Panc1 (cell line): ENCODE measurements around the gene HTRA3. TPM values are rescaled to one million over a fixed set of nuclear protein-coding genes. Genes with fewer than 3 reads are reported as not detected.

Experiments used
- ATAC-seq: fragments of 200-7000 bp; cut with Tn5 transposase; 2 replicates; pipeline ENCODE4 v1.9.1; 2020; ENCODE audit warnings: mild to moderate bottlenecking, moderate library complexity
- BruUV-seq: library from RNA; stranded (reverse); fragments of 400-500 nt; replicated peaks from 2 replicates; lab custom pipeline; 2021; lab: Mats Ljungman, UMichigan
- CTCF ChIA-PET: fragments of 300-600 bp; sonication (Branson Sonifier 250); formaldehyde crosslinking; loops from one replicate; lab custom pipeline; 2022; ENCODE audit warnings: antibody characterized with exemption; lab: Charles Lee
- POLR2A ChIA-PET: fragments of 300-600 bp; sonication (Branson Sonifier 250); formaldehyde crosslinking; loops from one replicate; lab custom pipeline; 2022; ENCODE audit warnings: antibody characterized with exemption; lab: Charles Lee
- DNase-seq: peaks from one replicate; pipeline ENCODE4 v3.0.0-alpha.2; 2010; ENCODE audit warnings: low read depth, low spot score
- H3K27ac ChIP-seq: 2 replicates; pipeline ENCODE4 v1.5.1; 2011; ENCODE audit warnings: mild to moderate bottlenecking, low read length, inconsistent platforms
- H3K27me3 ChIP-seq: fragments of 200-500 bp; sonication (Bioruptor generic); 2 replicates; pipeline ENCODE4 v1.6.0; 2014; ENCODE audit warnings: low read length, inconsistent platforms; ENCODE audit not compliant: control insufficient read depth, insufficient read depth
- H3K36me3 ChIP-seq: fragments of 200-500 bp; sonication (Bioruptor generic); 2 replicates; pipeline ENCODE4 v1.5.1; 2014; ENCODE audit warnings: inconsistent platforms, mild to moderate bottlenecking, low read length, moderate library complexity; ENCODE audit not compliant: control insufficient read depth, insufficient read depth
- H3K4me1 ChIP-seq: 2 replicates; pipeline ENCODE4 v1.5.1; 2011; ENCODE audit warnings: inconsistent platforms, mild to moderate bottlenecking, low read length, moderate library complexity; ENCODE audit not compliant: control insufficient read depth, insufficient read depth
- H3K4me3 ChIP-seq, 2 experiments: 2 replicates each; pipeline ENCODE4 v1.5.1; 2011 to 2012; ENCODE audit warnings: low read depth in 2 of 2, low read length in 2 of 2, mild to moderate bottlenecking in 2 of 2, inconsistent platforms in 1 of 2, moderate library complexity in 1 of 2
- H3K9me3 ChIP-seq: fragments of 200-500 bp; sonication (Bioruptor generic); 2 replicates; pipeline ENCODE4 v1.5.1; 2014; ENCODE audit warnings: low read depth, mild to moderate bottlenecking, inconsistent platforms, low read length, moderate library complexity; ENCODE audit not compliant: control insufficient read depth, insufficient read depth
- CTCF ChIP-seq: fragments of 450-650 bp; IDR thresholded peaks from 2 replicates; pipeline ENCODE4 v1.5.1; 2017; ENCODE audit warnings: mild to moderate bottlenecking
- POLR2AphosphoS5 ChIP-seq: IDR thresholded peaks from 2 replicates; pipeline ENCODE4 v1.6.1; 2012; ENCODE audit warnings: mild to moderate bottlenecking, low read depth, low read length, moderate library complexity
- REST ChIP-seq, 2 experiments: IDR thresholded peaks; 2 replicates each; pipeline ENCODE4 v1.6.1; 2011 to 2012; ENCODE audit warnings: low read depth in 2 of 2, control low read depth in 1 of 2, low read length in 1 of 2, mild to moderate bottlenecking in 1 of 2, moderate library complexity in 1 of 2; ENCODE audit not compliant: insufficient read depth in 1 of 2
- SIN3A ChIP-seq: IDR thresholded peaks from 2 replicates; pipeline ENCODE4 v1.6.1; 2012; ENCODE audit warnings: low read depth, mild to moderate bottlenecking, low read length, moderate library complexity, borderline replicate concordance; ENCODE audit not compliant: insufficient read depth
- TCF7L2 ChIP-seq: IDR thresholded peaks from 2 replicates; pipeline ENCODE4 v1.6.1; 2011; ENCODE audit warnings: mild to moderate bottlenecking, low read depth, low read length, inconsistent platforms
- in situ Hi-C: cut with HindIII; loops from 2 replicates; pipeline ENCODE4 v1.10.0; 2016; ENCODE audit warnings: low sequenced_read_pairs, low pct_unique_long_range_greater_than_20kb
- intact Hi-C: fragments of 100-400 bp; cut with micrococcal nuclease; formaldehyde crosslinking; loops from one replicate; pipeline ENCODE4 v1.10.0; 2022; ENCODE audit not compliant: unreplicated experiment
- total RNA-seq: library from RNA; stranded (reverse); gene quantifications from one replicate; pipeline ENCODE4 v1.2.1, GENCODE V29; 2021; ENCODE audit not compliant: unreplicated experiment

The HTRA3 gene
- total RNA-seq, 1 experiment from 2014 or later = 0.98 TPM

GRCh38 chr4:8239226-8239625 is 30.3 kb upstream of the HTRA3 start:
- CTCF ChIA-PET = no interaction called here
- no peaks in the 10 kb centered on the region for H3K36me3 ChIP-seq

GRCh38 chr4:8239661-8240060 is 29.9 kb upstream of the HTRA3 start:
- ChIA-PET CTCF (no interaction called here), POLR2A (no interaction called here)

More at GRCh38 chr4:8239226-8239625, 30.3 kb upstream of the HTRA3 start:
- no peaks in the 10 kb centered on the region for H3K9me3 ChIP-seq
- no peaks in the 10 kb centered on the region for H3K27me3 ChIP-seq
- in situ Hi-C loops = no loop called here
- no peak overlapping the region for H3K27ac ChIP-seq
- POLR2A ChIA-PET = no interaction called here
- no peak for TF ChIP-seq CTCF
- no peak for DNase-seq
- ATAC-seq = no peak
- BruUV-seq = no TSS peak
- intact Hi-C loops = no loop called here
- H3K4me3 ChIP-seq = no peak overlapping the region
- no peaks in the 10 kb centered on the region; the same call in 1 of the 2 replicates for H3K4me1 ChIP-seq

More at GRCh38 chr4:8239661-8240060, 29.9 kb upstream of the HTRA3 start:
- H3K4me1 ChIP-seq = no peaks in the 10 kb centered on the region; the same call in 1 of the 2 replicates
- no peaks in the 10 kb centered on the region for H3K9me3 ChIP-seq
- BruUV-seq = no TSS peak
- no peak for TF ChIP-seq POLR2AphosphoS5
- no peak for TF ChIP-seq REST (IDR thresholded peaks at IDR 0.05; ENCODE audit: insufficient read depth in 1 of 2, low read depth in 2 of 2, low read length in 1 of 2)
- TF ChIP-seq TCF7L2 = no peak
- no peak for TF ChIP-seq SIN3A
- ATAC-seq = no peak
- H3K27ac ChIP-seq = no peak overlapping the region
- in situ Hi-C loops = no loop called here
- intact Hi-C loops = no loop called here
- H3K4me3 ChIP-seq = no peak overlapping the region
- no peaks in the 10 kb centered on the region for H3K27me3 ChIP-seq
- no peaks in the 10 kb centered on the region for H3K36me3 ChIP-seq
- DNase-seq = no peak
